Urothelium cell line (cell line): ENCODE results near the gene MARK4.
"Not testable (repeated sequence)": the region's sequence is repeated elsewhere in the genome, so short reads cannot be mapped to it uniquely, and the experiment has no call there.

ENCODE experiments used
- DNase-seq: peaks from one replicate; pipeline ENCODE4 v3.0.0; 2011; ENCODE audit warnings: low spot score, mixed read lengths
- FAIRE-seq: peaks from 2 replicates; lab custom pipeline; 2011; peaks lifted over from hg19 to GRCh38; lab: Jason Lieb, UNC

MARK4 gene

DNA sequence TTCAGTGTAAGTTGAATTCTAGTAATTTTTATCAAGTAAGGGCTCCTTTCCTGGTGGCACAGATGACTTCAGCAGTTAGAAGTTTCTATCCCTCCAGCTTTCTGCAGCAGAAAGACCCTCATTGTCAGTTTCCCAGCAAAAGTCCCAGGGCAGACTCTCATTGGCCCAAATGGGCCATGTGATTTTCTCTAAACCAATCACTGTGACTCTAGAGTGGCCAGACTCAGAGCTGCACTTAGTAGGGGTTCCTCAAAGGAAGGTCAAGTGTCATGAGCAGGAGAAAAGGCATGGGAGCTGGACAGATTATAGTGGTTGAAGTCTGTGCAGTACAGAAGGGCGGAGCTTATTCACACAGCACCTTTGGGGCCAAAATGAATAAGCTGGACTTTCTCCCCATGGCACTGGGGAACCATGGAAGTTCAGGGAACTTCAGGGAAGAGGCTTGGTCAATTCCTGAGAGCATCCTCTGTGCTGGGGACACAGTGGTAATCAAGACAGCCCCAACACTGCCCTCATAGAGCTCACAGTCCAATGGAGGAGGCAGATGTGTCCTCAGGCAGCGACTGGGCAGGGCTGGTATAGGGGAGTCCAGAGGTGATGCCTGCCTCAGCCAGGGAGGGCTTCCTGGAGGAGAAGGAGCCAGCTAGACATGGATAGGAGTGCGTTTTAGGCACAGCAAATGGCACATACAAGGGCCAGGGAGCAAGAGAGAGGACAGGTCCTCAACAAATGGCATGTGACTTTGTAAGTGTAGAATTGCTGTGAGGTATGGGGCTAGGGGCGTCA lies 53.3 kb downstream of the MARK4 start:
- no peak for FAIRE-seq
- DNase-seq = no peak

DNA sequence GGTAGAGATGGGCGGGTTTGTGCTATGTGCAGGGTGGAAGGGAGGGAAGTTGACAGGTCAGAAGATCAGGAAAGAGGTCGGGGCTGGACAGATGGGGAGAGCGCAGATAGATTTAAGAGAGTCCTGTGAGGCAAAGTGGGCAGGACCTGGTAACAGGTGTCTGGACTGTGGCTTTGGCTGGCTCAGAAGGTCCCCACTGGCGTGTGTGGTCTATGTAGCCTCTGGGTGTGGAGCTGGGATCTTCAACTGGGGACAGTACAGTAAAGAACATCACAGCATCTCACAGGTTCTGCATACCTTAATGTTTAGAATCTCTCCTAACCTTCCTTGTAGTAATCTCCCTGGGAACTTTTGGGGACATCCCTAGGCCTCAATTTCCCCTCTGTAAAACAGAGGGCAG lies 53.9 kb downstream of the MARK4 start:
- FAIRE-seq (no peak), DNase-seq (no peak)

DNA sequence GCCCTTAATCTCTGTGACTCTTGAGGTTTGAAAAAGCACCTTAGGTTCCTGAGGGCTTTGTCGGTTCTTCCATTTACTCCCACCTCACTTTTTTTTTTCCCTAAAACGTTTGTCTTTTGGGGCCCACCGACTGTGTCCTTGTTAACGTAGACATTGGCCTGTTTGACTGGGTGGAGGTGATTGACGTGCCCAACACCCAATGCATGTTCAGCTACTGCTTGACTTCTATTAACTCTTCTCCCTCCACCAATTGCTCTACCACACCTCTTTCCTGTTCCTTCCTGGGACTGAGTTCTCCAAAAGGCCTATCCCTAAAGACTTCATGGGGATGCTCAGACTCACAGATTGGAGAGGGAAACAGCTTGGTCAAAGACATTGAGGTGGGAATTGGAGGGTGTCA lies 54.4 kb downstream of the MARK4 start:
- no peak for DNase-seq
- FAIRE-seq = no peak

- no peak for DNase-seq
- FAIRE-seq = no peak
These were observed 55.0 kb downstream of the MARK4 start for GRCh38 chr19:45306040-45306439.

GRCh38 chr19:45306518-45307027 lies 55.5 kb downstream of the MARK4 start:
- DNase-seq (no peak), FAIRE-seq (peak; percentile 61)

GRCh38 chr19:45307361-45307760 lies 56.3 kb downstream of the MARK4 start:
- FAIRE-seq (no peak), DNase-seq (no peak)

GRCh38 chr19:45309322-45309721 lies 58.3 kb downstream of the MARK4 start:
- FAIRE-seq, DNase-seq: not testable (repeated sequence)

- DNase-seq (no peak), FAIRE-seq (no peak)
These were observed 60.5 kb downstream of the MARK4 start for GRCh38 chr19:45311621-45312020.

DNA sequence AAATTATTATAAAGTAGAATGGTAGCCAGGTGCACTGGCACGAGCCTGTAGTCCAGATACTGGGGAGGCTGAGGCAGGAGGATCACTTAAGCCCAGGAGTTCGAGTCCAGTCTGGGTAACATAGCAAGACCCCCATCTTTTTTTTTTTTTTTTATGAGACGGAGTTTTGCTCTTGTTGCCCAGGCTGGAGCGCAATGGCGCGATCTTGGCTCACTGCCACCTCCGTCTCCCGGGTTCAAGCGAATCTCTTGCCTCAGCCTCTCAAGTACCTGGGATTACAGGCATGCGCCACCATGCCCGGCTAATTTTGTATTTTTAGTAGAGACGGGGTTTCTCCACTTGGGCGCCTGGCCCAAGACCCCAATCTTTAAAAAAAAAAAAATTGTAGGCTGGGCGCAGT lies 61.2 kb downstream of the MARK4 start:
- not testable (repeated sequence) for DNase-seq, FAIRE-seq

- FAIRE-seq = no peak
- DNase-seq = no peak
These were observed 63.7 kb downstream of the MARK4 start for GRCh38 chr19:45314708-45315245.

DNA sequence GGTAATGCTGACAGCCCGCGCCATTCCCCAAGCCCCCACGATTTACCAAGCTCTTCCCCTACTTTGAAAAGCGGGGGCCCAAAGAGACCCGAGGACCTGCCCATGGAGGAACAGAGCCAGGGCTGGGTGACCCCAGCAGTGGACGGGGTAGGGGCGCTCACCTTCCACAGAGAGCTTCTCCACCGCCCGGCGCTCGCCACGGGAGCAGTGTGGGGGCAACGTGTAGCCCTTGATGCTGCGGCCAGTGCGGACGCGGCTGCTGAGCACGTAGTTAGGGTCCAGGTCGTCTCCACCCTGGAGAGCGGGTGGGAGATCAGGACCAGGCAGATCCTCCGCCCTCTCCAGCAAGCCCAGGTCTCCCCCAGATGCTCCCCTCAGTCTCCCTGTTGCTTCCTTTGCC lies 64.2 kb downstream of the MARK4 start:
- DNase-seq = no peak

GRCh38 chr19:45320997-45321775 lies 70.1 kb downstream of the MARK4 start:
- no peak for DNase-seq
- no peak for FAIRE-seq

More for the DNA sequence above, 64.2 kb downstream of the MARK4 start:
- no peak for FAIRE-seq

DNA sequence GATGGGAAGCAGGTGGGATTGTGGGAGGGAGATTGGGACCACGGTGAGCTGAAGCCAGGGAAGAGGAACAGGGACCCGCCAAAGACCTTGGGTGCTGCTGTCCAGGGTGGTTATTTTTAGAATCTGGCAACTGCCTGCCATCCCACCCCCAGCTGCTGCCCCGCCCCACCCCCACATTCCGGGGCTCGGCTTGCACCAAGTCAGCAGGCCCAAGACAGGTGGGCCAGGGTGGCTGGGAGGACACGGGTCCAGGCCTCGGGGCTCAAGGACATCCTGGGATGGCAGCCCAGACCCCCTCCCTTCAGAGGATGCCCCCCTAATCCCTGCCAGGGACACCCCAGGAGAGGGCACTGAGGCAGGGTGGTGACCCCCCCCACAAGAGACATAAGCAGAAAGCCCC lies 70.8 kb downstream of the MARK4 start:
- DNase-seq (no peak), FAIRE-seq (no peak)

DNA sequence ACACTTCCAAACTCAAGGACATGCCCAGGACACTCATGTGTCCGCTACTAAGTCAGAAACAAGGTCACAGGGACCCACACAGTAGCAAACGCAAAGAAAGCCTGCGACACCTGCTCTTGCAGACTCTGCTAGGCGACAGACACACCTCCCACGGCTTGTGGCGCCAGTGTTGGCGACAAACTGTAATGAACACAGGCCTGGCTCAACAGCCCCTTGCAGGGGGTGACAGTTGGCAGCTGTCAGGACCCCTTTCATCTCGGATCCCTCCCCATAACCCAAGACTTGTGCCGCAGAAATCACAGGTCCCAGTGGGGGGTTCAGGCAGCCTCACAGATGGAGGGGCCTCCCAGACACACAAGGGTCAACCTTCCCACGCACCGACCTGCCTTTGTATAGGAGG lies 71.2 kb downstream of the MARK4 start:
- FAIRE-seq (no peak), DNase-seq (no peak)

GRCh38 chr19:45322744-45323281 lies 71.7 kb downstream of the MARK4 start, which contains the start of gene CKM:
TSS of gene CKM (minus strand) at chr19:45322875. CDS start at chr19:45319713, 3,162 bp downstream.
- DNase-seq (no peak), FAIRE-seq (no peak)

- FAIRE-seq = no peak
These were observed 72.6 kb downstream of the MARK4 start for GRCh38 chr19:45323671-45324081.

GRCh38 chr19:45324349-45324907 lies 73.4 kb downstream of the MARK4 start:
- FAIRE-seq (no peak), DNase-seq (no peak)

More at GRCh38 chr19:45323671-45324081, 72.6 kb downstream of the MARK4 start:
- DNase-seq = no peak

DNA sequence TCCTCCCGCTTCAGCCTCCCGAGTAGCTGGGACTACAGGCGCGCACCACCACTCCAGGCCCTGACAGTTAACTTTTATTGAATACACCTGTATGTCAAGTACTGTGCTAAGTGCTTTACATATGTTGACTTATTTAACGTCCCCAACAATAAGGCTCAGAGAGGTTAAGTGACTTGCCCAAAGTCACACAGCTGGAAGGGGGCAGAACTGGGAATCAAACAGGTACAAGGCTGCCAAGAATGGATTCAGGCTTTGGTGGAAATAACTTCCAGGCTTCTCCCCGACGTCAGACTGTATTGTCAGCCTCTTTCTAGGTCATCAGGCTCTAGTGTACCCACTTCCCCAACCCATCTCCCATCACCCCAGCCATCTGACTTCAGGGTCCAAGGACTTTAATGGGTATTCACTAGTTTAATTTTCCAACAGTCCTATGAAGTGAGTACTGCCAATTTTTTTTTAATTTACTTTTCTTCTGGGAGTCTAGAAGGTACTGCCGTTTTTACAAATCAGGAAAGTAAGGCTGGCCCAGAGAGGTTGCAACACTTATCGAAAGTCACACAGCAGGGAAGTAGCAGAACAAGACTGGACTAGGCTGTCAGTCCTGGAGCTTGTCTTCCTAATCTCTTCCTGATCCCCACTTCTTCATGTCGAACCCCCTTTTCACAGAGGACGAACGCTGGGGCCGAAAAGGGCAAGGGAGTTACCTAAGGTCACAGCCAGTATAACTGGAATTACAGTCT lies 76.5 kb downstream of the MARK4 start:
- no peak for FAIRE-seq
- DNase-seq = no peak

GRCh38 chr19:45331411-45331810 lies 80.3 kb downstream of the MARK4 start:
- DNase-seq (no peak), FAIRE-seq (no peak)
